Body of pancreas (tissue), 4 donors: ENCODE measurements around the gene PIGU. TPM values are rescaled to one million over a fixed set of nuclear protein-coding genes. Genes with fewer than 3 reads are reported as not detected.
A peak's percentile ranks its signal among the peaks of the same experiment; 100 is the strongest.
"Not testable (repeated sequence)": the region's sequence is repeated elsewhere in the genome, so short reads cannot be mapped to it uniquely, and the experiment has no call there.

Experiments
- ATAC-seq: fragments of 150-250 bp; one replicate; pipeline ENCODE4 v1.9.1; 2016
- DNase-seq, 4 donors: peaks; one replicate each; pipeline ENCODE4 v3.0.0-alpha.2; 2019
- H3K27ac ChIP-seq, 4 donors: fragments of 200-600 bp; sonication (generic); 1 replicate in 3 of 4; 2 replicates in 1 of 4; pipeline versions ENCODE4 v1.5.1 to v1.6.1; 2016 to 2019; ENCODE audit warnings: mild to moderate bottlenecking in 1 of 4, mixed read lengths in 1 of 4, moderate library complexity in 1 of 4
- H3K27me3 ChIP-seq, 2 donors: fragments of 200-600 bp; sonication (generic); one replicate each; pipeline ENCODE4 v1.6.0; 2016; ENCODE audit warnings: mild to moderate bottlenecking in 1 of 2
- H3K36me3 ChIP-seq, 2 donors: fragments of 200-600 bp; sonication (generic); replicated peaks in 1 of 2; 2 replicates each; pipeline ENCODE4 v1.5.1; 2016; ENCODE audit warnings: low read depth in 2 of 2; ENCODE audit not compliant: insufficient read depth in 1 of 2
- H3K4me1 ChIP-seq: fragments of 200-600 bp; sonication (generic); one replicate; pipeline ENCODE4 v1.6.0; 2016
- H3K4me3 ChIP-seq, 2 donors: fragments of 200-600 bp; sonication (generic); 1 replicate in 1 of 2; 2 replicates in 1 of 2; pipeline ENCODE4 v1.5.1; 2016 to 2019
- H3K9me3 ChIP-seq, 3 donors: fragments of 200-600 bp; sonication (generic); 1 replicate in 2 of 3; 2 replicates in 1 of 3; pipeline ENCODE4 v1.5.1; 2016
- CTCF ChIP-seq, 7 experiments: fragments of 450-650 bp in 4 of 7; fragments of 200-600 bp in 3 of 7; sonication (generic) in 3 of 7; IDR thresholded peaks; one replicate each; pipeline ENCODE4 v1.5.1; 2016 to 2019; ENCODE audit warnings: antibody characterized with exemption in 7 of 7
- POLR2A ChIP-seq, 3 donors: fragments of 450-650 bp; IDR thresholded peaks; one replicate each; pipeline ENCODE4 v1.6.1; 2016; ENCODE audit warnings: antibody characterized with exemption in 3 of 3, mild to moderate bottlenecking in 2 of 3
- WGBS, 2 donors: methylation state at CpG; one replicate each; pipeline ENCODE4 v1.1.5; 2017; 5-methylcytosine and 5-hydroxymethylcytosine counted together
- intact Hi-C: fragments of 100-400 bp; cut with DNase I; formaldehyde crosslinking; loops from one replicate; pipeline ENCODE4 v1.15.1; 2023
- total RNA-seq, 2 donors: library from RNA; depleted of rRNA; stranded (reverse); fragments of >200 nt; gene quantifications; one replicate each; pipeline ENCODE4 v1.1.0, GENCODE V29; 2016

Gene PIGU
- total RNA-seq, 2 donors from 2014 or later = 4.4 to 14.8 TPM

DNA sequence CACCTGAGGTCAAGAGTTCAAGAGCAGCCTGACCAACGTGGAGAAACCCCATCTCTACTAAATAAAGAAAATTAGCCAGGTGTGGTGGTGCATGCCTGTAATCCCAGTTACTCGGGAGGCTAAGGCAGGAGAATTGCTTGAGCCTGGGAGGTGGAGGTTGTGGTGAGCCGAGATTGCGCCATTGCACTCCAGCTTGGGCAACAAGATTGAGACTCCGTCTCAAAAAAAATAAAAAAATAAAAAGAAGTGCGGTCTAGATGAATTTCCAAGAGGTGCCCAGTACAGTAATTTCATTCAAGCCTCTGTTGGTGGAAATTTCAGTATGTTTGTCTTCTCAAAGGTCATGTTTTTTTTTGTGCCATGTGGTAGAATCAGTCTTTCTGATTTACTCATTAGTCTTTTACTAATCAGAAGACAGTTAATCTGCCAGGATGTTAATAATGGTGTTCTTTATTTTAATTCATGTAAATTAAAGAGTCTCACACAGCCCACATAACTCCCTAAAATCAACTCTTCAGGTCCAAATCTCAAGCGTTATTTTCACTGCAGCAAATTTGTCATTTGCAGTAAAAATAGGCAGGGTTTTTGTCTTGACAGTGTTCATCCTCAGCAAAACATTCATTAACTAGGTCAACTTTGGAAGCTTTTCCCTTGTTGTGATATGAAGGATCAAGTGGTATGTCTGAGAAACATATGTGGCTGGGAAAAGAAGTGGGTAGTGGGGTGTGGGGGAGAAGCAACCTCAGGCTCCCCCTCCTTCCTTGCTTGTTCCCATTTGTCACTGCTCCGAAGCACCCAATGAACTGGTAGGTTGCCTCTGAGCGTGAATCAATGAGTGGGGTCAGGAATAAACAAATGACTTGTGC is 40.6 kb upstream of the PIGU start:
- no peak for TF ChIP-seq CTCF (IDR thresholded peaks at IDR 0.05)
- no peak for TF ChIP-seq POLR2A (IDR thresholded peaks at IDR 0.05)

GRCh38 chr20:34716921-34717229 is 40.0 kb upstream of the PIGU start:
- no peak for ATAC-seq
- no peak for DNase-seq
- Histone ChIP-seq H3K27ac (no peak overlapping the region), H3K36me3 (peaks cover 0 to 5% of the 10 kb centered on the region in 2 donors), H3K4me3 (no peak overlapping the region), H3K27me3 (no peaks in the 10 kb centered on the region), H3K4me1 (no peaks in the 10 kb centered on the region), H3K9me3 (no peaks in the 10 kb centered on the region)
- WGBS, 2 donors = 94 to 95% methylated on average over 2 of the region's 2 CpGs
- TF ChIP-seq POLR2A (IDR thresholded peaks at IDR 0.05) = no peak
- TF ChIP-seq CTCF (IDR thresholded peaks at IDR 0.05) = no peak
- intact Hi-C loops = no loop called here

More for the DNA sequence above, 40.6 kb upstream of the PIGU start:
- ATAC-seq (no peak), DNase-seq (no peak)
- H3K27me3 ChIP-seq = no peaks in the 10 kb centered on the region
- H3K36me3 ChIP-seq = peaks cover 0 to 5% of the 10 kb centered on the region in 2 donors
- 83% methylated on average over 9 of the region's 9 CpGs for WGBS, 2 donors
- H3K4me3 ChIP-seq = no peak overlapping the region
- no peaks in the 10 kb centered on the region for H3K9me3 ChIP-seq
- no peak overlapping the region for H3K27ac ChIP-seq
- intact Hi-C loops = no loop called here
- H3K4me1 ChIP-seq = no peaks in the 10 kb centered on the region

DNA sequence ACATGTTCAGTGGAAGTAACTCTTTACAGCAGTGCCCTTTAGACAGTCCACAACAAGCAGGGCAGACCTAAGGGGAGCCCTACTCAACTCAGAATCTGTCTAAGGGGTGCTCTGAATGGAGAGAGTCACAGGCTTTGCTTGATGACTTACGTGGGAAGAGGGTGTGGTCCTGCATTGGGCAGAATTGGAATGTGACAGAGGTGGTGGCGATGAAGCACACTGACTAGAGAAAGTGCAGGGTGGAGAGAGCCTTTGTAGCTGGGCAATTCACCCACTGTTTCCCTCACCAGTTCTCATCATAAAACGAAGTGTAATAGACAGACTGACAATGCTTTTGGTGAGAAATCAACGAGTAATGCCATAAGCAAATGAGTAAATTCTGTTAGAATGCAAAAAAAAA is 38.5 kb upstream of the PIGU start:
- no peak for ATAC-seq
- Histone ChIP-seq H3K4me3 (no peak overlapping the region), H3K9me3 (no peaks in the 10 kb centered on the region), H3K4me1 (peaks cover 4% of the 10 kb centered on the region), H3K36me3 (peaks cover 0 to 5% of the 10 kb centered on the region in 2 donors), H3K27me3 (no peaks in the 10 kb centered on the region), H3K27ac (no peak overlapping the region)
- no peak for TF ChIP-seq CTCF (IDR thresholded peaks at IDR 0.05)
- no peak for TF ChIP-seq POLR2A (IDR thresholded peaks at IDR 0.05)
- intact Hi-C loops = no loop called here
- DNase-seq = no peak
- WGBS, 2 donors = 93 to 98% methylated on average over 4 of the region's 4 CpGs

- DNase-seq, H3K36me3 ChIP-seq, intact Hi-C loops, H3K4me3 ChIP-seq, H3K4me1 ChIP-seq, H3K27ac ChIP-seq, H3K9me3 ChIP-seq, H3K27me3 ChIP-seq, ATAC-seq: not testable (repeated sequence)
- 96 to 98% methylated on average over 7 to 10 of the region's 10 CpGs for WGBS, 2 donors
Measured at GRCh38 chr20:34713944-34714515, 37.1 kb upstream of the PIGU start.

DNA sequence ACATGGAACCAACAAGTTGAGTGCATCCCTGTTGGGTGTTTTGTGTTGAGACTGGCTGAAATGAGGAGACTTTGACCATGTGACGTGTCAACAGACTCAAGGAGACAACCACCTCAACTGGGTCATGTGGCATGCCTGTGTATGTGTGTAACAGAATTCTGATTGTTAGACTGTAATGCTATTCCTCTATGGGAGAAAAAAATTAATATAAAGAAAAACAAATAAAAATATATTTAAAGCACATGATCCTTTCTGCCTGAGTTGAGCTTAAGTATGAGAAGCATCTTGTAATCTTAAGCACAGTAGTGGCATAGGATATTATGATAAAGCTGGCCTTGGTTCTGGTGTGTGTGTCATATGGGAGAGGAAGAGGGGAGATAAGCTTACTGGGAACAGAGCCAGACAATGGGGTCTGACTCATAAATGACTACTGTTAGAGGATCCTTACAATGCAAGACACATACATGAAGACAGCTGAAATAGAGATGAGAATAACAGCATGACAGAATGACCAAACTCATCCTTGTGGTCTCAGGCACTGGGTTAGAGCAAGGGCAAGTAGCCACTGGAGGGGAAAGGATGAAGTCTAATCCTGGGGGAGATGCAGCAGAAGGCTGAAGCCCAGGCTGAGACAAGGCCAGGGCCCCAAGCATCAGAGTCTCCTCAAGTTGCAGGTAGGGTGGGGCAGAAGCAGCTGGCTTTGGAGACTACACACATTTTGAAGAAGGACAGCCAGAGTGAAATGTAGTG is 36.5 kb upstream of the PIGU start:
- Histone ChIP-seq H3K36me3 (peaks cover 0 to 5% of the 10 kb centered on the region in 2 donors), H3K27ac (no peak overlapping the region), H3K27me3 (no peaks in the 10 kb centered on the region), H3K4me3 (no peak overlapping the region), H3K9me3 (no peaks in the 10 kb centered on the region), H3K4me1 (peaks cover 13% of the 10 kb centered on the region)
- TF ChIP-seq CTCF (IDR thresholded peaks at IDR 0.05) = no peak
- TF ChIP-seq POLR2A (IDR thresholded peaks at IDR 0.05) = no peak
- ATAC-seq (no peak), DNase-seq (peak in 1 of 4 donors; percentile 37)
- 85 to 92% methylated on average over 1 of the region's 1 CpG for WGBS, 2 donors
- intact Hi-C loops = no loop called here
